ENCODE results near the gene USP3.

GRCh38 chr15:63501256-63502089, 2.9 kb upstream of the USP3 start:
- TF ChIP-seq CTCF (conservative IDR thresholded peaks at IDR 0.05), result no peak
- TF ChIP-seq ZFX (IDR thresholded peaks at IDR 0.05), result no peak
